Adrenal gland (tissue), 12 donors: ENCODE measurements around the gene PPP2R2D. TPM values are rescaled to one million over a fixed set of nuclear protein-coding genes. Genes with fewer than 3 reads are reported as not detected.

Source experiments
- DNase-seq, 7 donors: peaks; one replicate each; pipeline ENCODE4 v3.0.0-alpha.2; 2019 to 2020
- H3K27ac ChIP-seq, 5 donors: fragments of 200-600 bp; sonication (generic) in 4 of 5; 1 replicate in 3 of 5; 2 replicates in 2 of 5; pipeline versions ENCODE4 v1.5.1 to v1.8.0; 2016 to 2020; ENCODE audit warnings: mild to moderate bottlenecking in 1 of 5
- H3K27me3 ChIP-seq: fragments of 200-600 bp; 2 replicates; pipeline ENCODE4 v1.8.0; 2021
- H3K36me3 ChIP-seq, 2 donors: fragments of 200-600 bp; replicated peaks in 1 of 2; 1 replicate in 1 of 2; 2 replicates in 1 of 2; pipeline versions ENCODE4 v1.5.1 to v1.8.0; 2018 to 2022
- H3K4me1 ChIP-seq, 2 donors: fragments of 200-600 bp; replicated peaks in 1 of 2; 1 replicate in 1 of 2; 2 replicates in 1 of 2; pipeline versions ENCODE4 v1.5.1 to v1.8.0; 2018 to 2021
- H3K4me3 ChIP-seq, 4 donors: fragments of 200-600 bp; sonication (generic) in 3 of 4; one replicate each; pipeline ENCODE4 v1.5.1; 2016 to 2018
- H3K9me3 ChIP-seq, 3 donors: fragments of 200-600 bp; sonication (generic) in 1 of 3; replicated peaks in 1 of 3; 1 replicate in 2 of 3; 2 replicates in 1 of 3; pipeline versions ENCODE4 v1.5.1 to v1.8.0; 2016 to 2021
- CTCF ChIP-seq, 6 experiments: fragments of 450-650 bp in 4 of 6; fragments of 200-600 bp in 2 of 6; sonication (generic) in 1 of 6; IDR thresholded peaks; 1 replicate in 5 of 6; 2 replicates in 1 of 6; pipeline versions ENCODE4 v1.5.1 to v1.8.0; 2016 to 2021; ENCODE audit warnings: antibody characterized with exemption in 6 of 6, mild to moderate bottlenecking in 2 of 6, moderate library complexity in 1 of 6
- POLR2A ChIP-seq, 2 donors: fragments of 450-650 bp; IDR thresholded peaks; one replicate each; pipeline ENCODE4 v1.6.1; 2017; ENCODE audit warnings: antibody characterized with exemption in 2 of 2, mild to moderate bottlenecking in 2 of 2, moderate library complexity in 1 of 2
- WGBS, 4 donors: extraction: QIAGEN DNeasy Blood & Tissue Kit in 2 of 4; methylation state at CpG; one replicate each; pipeline versions ENCODE4 v1.1.5 to v1.1.7; 2013 to 2017; 5-methylcytosine and 5-hydroxymethylcytosine counted together
- intact Hi-C, 2 donors: fragments of 100-400 bp; cut with DNase I; formaldehyde crosslinking; loops; one replicate each; pipeline versions ENCODE4 v1.14.1 to v1.15.0; 2022 to 2023
- polyA plus RNA-seq, 3 donors: library from polyadenylated mRNA; stranded (reverse); fragments of 200-250 nt in 2 of 3; fragments of 350-450 nt in 1 of 3; fragmentation: Illumina TruSeq in 1 of 3; extraction: RNeasy Lipid Tissue Mini Kit (QIAGEN cat#74804) in 1 of 3; gene quantifications; one replicate each; pipeline ENCODE4 v1.2.3, GENCODE V29; 2013 to 2014
- total RNA-seq, 9 donors: library from RNA; depleted of rRNA in 4 of 9; stranded (reverse); fragments of >200 nt in 4 of 9; fragments of 120-200 nt in 1 of 9; fragmentation: NEBNext Ultra II Directional in 1 of 9; extraction: Animal tissue kit (Norgen Biotek cat#: 25700) in 1 of 9; gene quantifications; one replicate each; pipeline versions ENCODE4 v1.1.0 to v1.2.4, GENCODE V29; 2013 to 2023
- donor health status: healthy with polysubstance abuse.
- donor health status: Bipolar disorder and iron deficiency.
- donor health status: DM: yes; HTN: yes; CAD: no.
- donor health status: DM: no; HTN: no; CAD: no.
- donor health status: DM: no; HTN: no; CAD: no.
- donor health status: DM: yes; HTN: yes; CAD: no.

PPP2R2D gene
- total and polyA plus RNA-seq, 12 donors: 37.8 to 83.2 (median 58.9) TPM

DNA sequence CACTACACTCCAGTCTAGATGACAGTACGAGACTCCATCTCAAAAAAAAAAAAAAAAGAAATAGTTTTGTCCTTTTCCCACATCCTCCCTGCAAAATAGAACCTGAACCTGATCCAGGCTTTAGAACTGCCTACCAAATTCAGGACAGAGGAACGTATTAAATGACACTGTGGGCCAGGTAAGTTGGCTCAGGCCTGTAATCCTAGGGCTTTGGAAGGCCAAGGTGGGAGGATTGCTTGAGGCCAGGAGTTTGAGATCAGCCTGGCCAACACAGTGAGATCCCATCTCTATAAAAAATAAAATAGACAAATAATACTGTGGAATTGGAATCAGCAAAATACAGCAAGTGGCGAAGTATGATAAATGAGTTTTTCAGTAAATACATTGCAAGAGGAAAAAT lies 90.9 kb downstream of the PPP2R2D start:
- DNase-seq: no peak
- Histone ChIP-seq H3K36me3 (no peaks in the 10 kb centered on the region), H3K9me3 (no peaks in the 10 kb centered on the region), H3K4me3 (no peak overlapping the region), H3K4me1 (peaks cover under 1% of the 10 kb centered on the region in 2 donors), H3K27ac (no peak overlapping the region), H3K27me3 (no peaks in the 10 kb centered on the region)
- TF ChIP-seq CTCF (IDR thresholded peaks at IDR 0.05) (no peak), POLR2A (IDR thresholded peaks at IDR 0.05) (no peak)
- WGBS, 4 donors: 91 to 93% (median 93%) methylated on average over 3 of the region's 3 CpGs
- intact Hi-C loops: no loop called here

GRCh38 chr10:131993275-131993674 lies 92.5 kb downstream of the PPP2R2D start:
- H3K27me3 ChIP-seq: no peaks in the 10 kb centered on the region
- H3K4me1 ChIP-seq: peaks cover 14 to 15% of the 10 kb centered on the region in 2 donors
- H3K9me3 ChIP-seq: no peaks in the 10 kb centered on the region
- WGBS, 4 donors: 87 to 96% (median 93%) methylated on average over 14 of the region's 14 CpGs
- H3K4me3 ChIP-seq: no peak overlapping the region
- no peak for DNase-seq
- no peak overlapping the region for H3K27ac ChIP-seq
- intact Hi-C loops: no loop called here
- no peaks in the 10 kb centered on the region for H3K36me3 ChIP-seq
- no peak for TF ChIP-seq CTCF (IDR thresholded peaks at IDR 0.05)
- no peak for TF ChIP-seq POLR2A (IDR thresholded peaks at IDR 0.05)

DNA sequence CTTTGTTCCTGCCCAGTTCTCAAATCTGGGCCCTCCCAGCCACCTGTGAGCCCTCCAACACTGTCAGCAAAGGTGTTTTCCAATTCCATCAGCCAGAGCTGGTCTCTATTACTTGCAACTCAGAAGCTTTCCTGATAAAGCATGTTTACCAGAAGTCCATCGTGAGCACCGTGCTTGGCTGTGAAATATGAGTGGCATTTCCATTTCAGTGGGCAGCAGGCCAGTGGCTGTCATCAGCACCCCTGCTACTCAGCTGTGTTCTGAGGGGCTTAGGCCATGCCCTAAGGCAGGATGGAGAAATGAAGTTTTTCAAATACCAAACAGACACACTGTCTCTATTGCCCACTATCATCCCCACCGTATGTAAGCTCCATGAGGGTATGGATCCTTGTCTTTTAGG lies 93.6 kb downstream of the PPP2R2D start:
- WGBS, 4 donors: 73 to 93% (median 81%) methylated on average over 1 to 3 of the region's 3 CpGs
- intact Hi-C loops: no loop called here

More for the DNA sequence above, 93.6 kb downstream of the PPP2R2D start:
- no peaks in the 10 kb centered on the region for H3K36me3 ChIP-seq
- DNase-seq: no peak
- TF ChIP-seq POLR2A (IDR thresholded peaks at IDR 0.05): no peak
- no peak for TF ChIP-seq CTCF (IDR thresholded peaks at IDR 0.05)
- H3K27ac ChIP-seq: no peak overlapping the region
- H3K9me3 ChIP-seq: no peaks in the 10 kb centered on the region
- peaks cover 18% of the 10 kb centered on the region in 2 donors for H3K4me1 ChIP-seq
- H3K27me3 ChIP-seq: no peaks in the 10 kb centered on the region
- H3K4me3 ChIP-seq: no peak overlapping the region
